GM06990 (cell line): ENCODE measurements around the gene ZFAND3.

Experiments
- DNase-seq: peaks from one replicate; pipeline ENCODE4 v3.0.0-alpha.2; 2011; ENCODE audit not compliant: insufficient read length; ENCODE audit errors: extremely low read depth
- H3K27me3 ChIP-seq: replicated peaks from 2 replicates; pipeline ENCODE4 v1.6.0; 2011; ENCODE audit warnings: low read length; ENCODE audit not compliant: control insufficient read depth, insufficient read depth
- H3K36me3 ChIP-seq: 2 replicates; pipeline ENCODE4 v1.5.1; 2011; ENCODE audit warnings: low read length; ENCODE audit not compliant: control insufficient read depth, insufficient read depth
- H3K4me3 ChIP-seq: replicated peaks from 2 replicates; pipeline ENCODE4 v1.5.1; 2011; ENCODE audit warnings: low read depth, mild to moderate bottlenecking, control low read depth, low read length
- CTCF ChIP-seq: IDR thresholded peaks from 2 replicates; pipeline ENCODE4 v1.5.1; 2011; ENCODE audit warnings: low read length, control low read depth, mild to moderate bottlenecking, inconsistent platforms; ENCODE audit not compliant: insufficient read depth, poor library complexity, severe bottlenecking

The ZFAND3 gene

GRCh38 chr6:38063973-38064372 lies 244.4 kb downstream of the ZFAND3 start:
- Histone ChIP-seq H3K4me3 (no peak overlapping the region), H3K27me3 (no peaks in the 10 kb centered on the region), H3K36me3 (peaks cover 8% of the 10 kb centered on the region)
- TF ChIP-seq CTCF, result no peak
- no peak for DNase-seq

GRCh38 chr6:38064431-38064830 lies 244.9 kb downstream of the ZFAND3 start:
- Histone ChIP-seq H3K4me3 (no peak overlapping the region), H3K27me3 (no peaks in the 10 kb centered on the region), H3K36me3 (peaks cover 8% of the 10 kb centered on the region)
- TF ChIP-seq CTCF, result no peak
- no peak for DNase-seq

DNA sequence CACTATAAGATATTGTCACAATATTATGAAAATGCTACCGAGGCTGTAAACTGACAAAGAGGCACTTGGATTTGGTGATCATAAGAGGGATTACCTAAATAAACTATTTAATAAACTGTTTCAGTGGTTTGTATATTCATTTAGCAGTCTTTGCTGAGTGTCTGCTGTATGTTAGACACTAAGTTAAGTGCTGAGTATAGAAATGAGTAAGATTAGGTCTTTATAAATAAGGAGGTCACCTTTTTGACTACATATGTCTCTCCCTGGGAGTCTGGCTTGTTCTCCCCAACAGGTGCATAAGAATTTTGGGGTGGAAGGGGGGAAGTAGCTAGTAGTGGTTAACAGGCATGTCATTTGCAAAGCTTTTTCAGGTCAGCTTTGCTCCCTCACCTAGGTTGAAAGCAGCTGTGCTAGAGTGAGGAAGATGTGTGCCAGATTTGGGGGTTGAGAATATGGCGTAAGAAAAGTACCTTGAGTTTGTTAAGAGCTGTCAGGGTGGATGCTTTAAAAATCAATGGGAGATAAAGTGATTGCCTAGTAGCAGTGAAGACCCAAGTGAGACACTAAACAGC lies 246.3 kb downstream of the ZFAND3 start:
- Histone ChIP-seq H3K36me3 (peaks cover 8% of the 10 kb centered on the region), H3K27me3 (no peaks in the 10 kb centered on the region), H3K4me3 (no peak overlapping the region)
- no peak for TF ChIP-seq CTCF
- DNase-seq, result peak; percentile 15

GRCh38 chr6:38067263-38067980 lies 247.9 kb downstream of the ZFAND3 start:
- H3K36me3 ChIP-seq, result peaks cover 2% of the 10 kb centered on the region
- TF ChIP-seq CTCF, result no peak
- H3K4me3 ChIP-seq, result no peak overlapping the region
- no peak for DNase-seq
- H3K27me3 ChIP-seq, result no peaks in the 10 kb centered on the region

GRCh38 chr6:38068854-38069590 lies 249.5 kb downstream of the ZFAND3 start:
- Histone ChIP-seq H3K27me3 (no peaks in the 10 kb centered on the region), H3K4me3 (no peak overlapping the region), H3K36me3 (no peaks in the 10 kb centered on the region)
- DNase-seq, result no peak
- no peak for TF ChIP-seq CTCF
